Measurements from ENCODE around the gene DRAP1. TPM values are rescaled to one million over a fixed set of nuclear protein-coding genes. Genes with fewer than 3 reads are reported as not detected.

The DRAP1 gene
- total RNA-seq, 1 experiment from 2014 or later: 105 TPM

- H2BK15ac ChIP-seq (ENCODE audit: low read depth, low read length): no peak overlapping the region
- H3K14ac ChIP-seq (ENCODE audit: insufficient read depth, low read length): no peak overlapping the region
- no peak overlapping the region for H3K56ac ChIP-seq (ENCODE audit: insufficient read length, low read depth, low read length)
- H2AFZ ChIP-seq (ENCODE audit: low read length): no peak overlapping the region
- no peak overlapping the region for H2AK5ac ChIP-seq (ENCODE audit: insufficient read length, low read length)
- H3K9ac ChIP-seq (ENCODE audit: extremely low read depth, insufficient read length, low read length): no peak overlapping the region
- Mint-ChIP-seq H3K4me1 (peaks cover 11 to 16% of the 10 kb centered on the region in 2 experiments), H3K4me3 (no peak overlapping the region), H3K27ac (peak overlapping the region; percentile 15 to 76 (median 53); a peak in 2 of 7 replicates), H3K36me3 (ENCODE audit: insufficient read depth in 1 of 3, low read depth in 3 of 3) (peaks cover 3 to 11% (median 4%) of the 10 kb centered on the region in 3 experiments; a peak in 4 of 7 replicates), H3K9me3 (no peaks in the 10 kb centered on the region; a peak in 1 of 5 replicates), H3K27me3 (ENCODE audit: low read depth) (no peaks in the 10 kb centered on the region; the same call in 1 of the 2 replicates)
- H2BK5ac ChIP-seq (ENCODE audit: insufficient read length, low read length): no peak overlapping the region
- no peaks in the 10 kb centered on the region for H3K27me3 ChIP-seq (ENCODE audit: insufficient read depth, low read length)
- peaks cover 3% of the 10 kb centered on the region for H3K23me2 ChIP-seq (ENCODE audit: insufficient read length, low read depth, low read length, poor library complexity, severe bottlenecking)
- H2BK12ac ChIP-seq (ENCODE audit: insufficient read length, low read depth, low read length): no peak overlapping the region
- H3K18ac ChIP-seq (ENCODE audit: insufficient read length, low read depth, low read length): no peak overlapping the region
- no CpG with 5 or more reads among the region's 4 CpGs for WGBS (ENCODE audit: extremely low coverage, insufficient read length, low lambda C conversion rate)
- TF ChIP-seq CTCF (conservative IDR thresholded peaks at IDR 0.05): no peak
- H4K20me1 ChIP-seq (ENCODE audit: control insufficient read depth, insufficient read depth, insufficient read length): no peaks in the 10 kb centered on the region
- no peak overlapping the region for H3K4me2 ChIP-seq (ENCODE audit: insufficient read depth, insufficient read length, low read length)
- H4K8ac ChIP-seq (replicated peaks; ENCODE audit: insufficient read length, low read depth, low read length): no peak overlapping the region
- H2BK20ac ChIP-seq (ENCODE audit: low read depth, low read length, poor library complexity, severe bottlenecking): no peak overlapping the region
- H4K5ac ChIP-seq (ENCODE audit: insufficient read length, low read depth, low read length): no peak overlapping the region
- H3K79me2 ChIP-seq (ENCODE audit: insufficient read depth, low read length): peaks cover 10% of the 10 kb centered on the region; the same call in 1 of the 2 replicates
- no peak overlapping the region for H2BK120ac ChIP-seq (ENCODE audit: low read depth, low read length, poor library complexity, severe bottlenecking)
- DNase-seq: no peak
- H3K4me1 ChIP-seq (ENCODE audit: insufficient read depth, low read length): peaks cover 3% of the 10 kb centered on the region; the same call in 1 of the 2 replicates
- H3K79me1 ChIP-seq (ENCODE audit: insufficient read depth, low read depth, low read length, poor library complexity, severe bottlenecking): peaks cover 5% of the 10 kb centered on the region
- no peak overlapping the region for H4K91ac ChIP-seq (ENCODE audit: insufficient read length, low read depth, low read length)
- H3K23ac ChIP-seq (ENCODE audit: insufficient read length, low read depth, low read length): no peak overlapping the region
- H3K4ac ChIP-seq (ENCODE audit: low read depth, low read length): no peak overlapping the region
- no peaks in the 10 kb centered on the region for H3K9me3 ChIP-seq (ENCODE audit: control insufficient read depth, low read depth, low read length)
- no peak overlapping the region for H3T11ph ChIP-seq (ENCODE audit: low read length)
- H3K27ac ChIP-seq (ENCODE audit: insufficient read length, low read depth, low read length): no peak overlapping the region
Measured at GRCh38 chr11:65958291-65958690, 39.1 kb downstream of the DRAP1 start.

Measured in H9 (cell line).